HG03280 (cell line): Measurements from ENCODE around the gene FAM72A.
A peak's percentile ranks its signal among the peaks of the same experiment; 100 is the strongest.
"Not testable (repeated sequence)": the region's sequence is repeated elsewhere in the genome, so short reads cannot be mapped to it uniquely, and the experiment has no call there.

Experiments used
- ATAC-seq: cut with Tn5 transposase; IDR thresholded peaks from one replicate; pipeline ENCODE4 v1.9.1; 2021; ENCODE audit warnings: mild to moderate bottlenecking, moderate library complexity; ENCODE audit not compliant: unreplicated experiment

The FAM72A gene

GRCh38 chr1:206215600-206216392 lies 13.2 kb upstream of the FAM72A start:
- not testable (repeated sequence) for ATAC-seq

GRCh38 chr1:206210802-206211201 lies 8.2 kb upstream of the FAM72A start:
- ATAC-seq, result not testable (repeated sequence)

GRCh38 chr1:206205569-206205968 lies 2.9 kb upstream of the FAM72A start:
- ATAC-seq, result not testable (repeated sequence)

GRCh38 chr1:206204871-206205270 lies 2.2 kb upstream of the FAM72A start:
- not testable (repeated sequence) for ATAC-seq

GRCh38 chr1:206204159-206204511 lies 1.5 kb upstream of the FAM72A start:
- ATAC-seq, result not testable (repeated sequence)

- peak; percentile 2 for ATAC-seq
These were observed 922 bp upstream of the FAM72A start, which contains the start of gene SRGAP2 for GRCh38 chr1:206203364-206204158. SRGAP2 (plus strand) TSS chr1:206203541; CDS start chr1:206205971, 2,430 bp downstream.

GRCh38 chr1:206196748-206197424 lies 5.8 kb downstream of the FAM72A start:
- ATAC-seq, result not testable (repeated sequence)

GRCh38 chr1:206195182-206195581 lies 7.5 kb downstream of the FAM72A start:
- not testable (repeated sequence) for ATAC-seq

- ATAC-seq, result not testable (repeated sequence)
These were observed 15.8 kb downstream of the FAM72A start for GRCh38 chr1:206186826-206187225.

GRCh38 chr1:206185778-206186177 lies 16.9 kb downstream of the FAM72A start:
- ATAC-seq, result not testable (repeated sequence)

- not testable (repeated sequence) for ATAC-seq
These were observed 18.9 kb downstream of the FAM72A start for GRCh38 chr1:206183788-206184187.

GRCh38 chr1:206182368-206183317 lies 20.0 kb downstream of the FAM72A start:
- ATAC-seq, result not testable (repeated sequence)

- not testable (repeated sequence) for ATAC-seq
These were observed 23.0 kb downstream of the FAM72A start for GRCh38 chr1:206179666-206180065.

GRCh38 chr1:206178061-206178989 lies 24.3 kb downstream of the FAM72A start:
- ATAC-seq, result not testable (repeated sequence)

GRCh38 chr1:206176114-206176502 lies 26.5 kb downstream of the FAM72A start:
- ATAC-seq, result not testable (repeated sequence)

GRCh38 chr1:206175459-206176113 lies 27.1 kb downstream of the FAM72A start:
- not testable (repeated sequence) for ATAC-seq

- ATAC-seq, result not testable (repeated sequence)
These were observed 28.3 kb downstream of the FAM72A start for GRCh38 chr1:206174182-206174868.
